Measurements from ENCODE around the gene DUSP23. TPM values are rescaled to one million over a fixed set of nuclear protein-coding genes. Genes with fewer than 3 reads are reported as not detected.

The DUSP23 gene
- total RNA-seq, 1 experiment from 2014 or later = 35.2 TPM

- Mint-ChIP-seq H3K27me3 (ENCODE audit: low read depth) (no peaks in the 10 kb centered on the region; the same call in 1 of the 2 replicates), H3K9me3 (peaks cover 15% of the 10 kb centered on the region), H3K4me3 (no peak overlapping the region), H3K27ac (no peak overlapping the region), H3K36me3 (no peaks in the 10 kb centered on the region), H3K4me1 (no peaks in the 10 kb centered on the region)
- ChIA-PET CTCF (no interaction called here), POLR2A (no interaction called here)
- TF ChIP-seq NFATC4 (CRISPR knock-in tag; IDR thresholded peaks at IDR 0.05) (no peak), FOXP1 (CRISPR knock-in tag; IDR thresholded peaks at IDR 0.05; ENCODE audit: borderline replicate concordance) (no peak), PRDM15 (CRISPR knock-in tag; IDR thresholded peaks at IDR 0.05) (no peak), E2F1 (CRISPR knock-in tag; IDR thresholded peaks at IDR 0.05) (no peak), IRF2 (CRISPR knock-in tag; IDR thresholded peaks at IDR 0.05; ENCODE audit: borderline replicate concordance, low read depth) (no peak), NR3C1 (CRISPR knock-in tag; conservative IDR thresholded peaks at IDR 0.05; ENCODE audit: low read depth) (no peak), NR2C2 (CRISPR knock-in tag; IDR thresholded peaks at IDR 0.05) (no peak), SMAD3 (CRISPR knock-in tag; IDR thresholded peaks at IDR 0.05; ENCODE audit: borderline replicate concordance) (no peak), ZNF281 (CRISPR knock-in tag; IDR thresholded peaks at IDR 0.05) (no peak), ZNF317 (CRISPR knock-in tag; IDR thresholded peaks at IDR 0.05; ENCODE audit: borderline replicate concordance, low read depth) (no peak), GABPB1 (CRISPR knock-in tag; IDR thresholded peaks at IDR 0.05) (no peak), FOXK1 (CRISPR knock-in tag; IDR thresholded peaks at IDR 0.05) (no peak), ZSCAN18 (CRISPR knock-in tag; IDR thresholded peaks at IDR 0.05) (no peak), JAZF1 (CRISPR knock-in tag; IDR thresholded peaks at IDR 0.05) (no peak)
- no peak for DNase-seq (ENCODE audit: low spot score)
- ATAC-seq = no peak
These were observed 34.1 kb upstream of the DUSP23 start for GRCh38 chr1:159746666-159747065.

GRCh38 chr1:159748370-159748769 lies 32.4 kb upstream of the DUSP23 start:
- no peaks in the 10 kb centered on the region for H3K9me3 Mint-ChIP-seq
- no peaks in the 10 kb centered on the region for H3K36me3 Mint-ChIP-seq
- no peak overlapping the region for H3K4me3 Mint-ChIP-seq
- POLR2A ChIA-PET = interaction anchor here (1.0 kb wide), 1 partner anchor 9 kb away, joined by 3 read pairs; no protein-coding TSS in a partner anchor
- CTCF ChIA-PET = no interaction called here
- TF ChIP-seq PREB (CRISPR knock-in tag; IDR thresholded peaks at IDR 0.05; ENCODE audit: borderline replicate concordance) = no peak
- no peak overlapping the region for H3K27ac Mint-ChIP-seq
- no peaks in the 10 kb centered on the region for H3K4me1 Mint-ChIP-seq
- DNase-seq (ENCODE audit: low spot score) (no peak), ATAC-seq (no peak)
- H3K27me3 Mint-ChIP-seq (ENCODE audit: low read depth) = no peaks in the 10 kb centered on the region; the same call in 1 of the 2 replicates

Data from WTC11 (cell line).